OCI-LY7 (cell line): Measurements from ENCODE around the gene DDX51. TPM values are rescaled to one million over a fixed set of nuclear protein-coding genes. Genes with fewer than 3 reads are reported as not detected.

Experiments used
- BruUV-seq: library from RNA; stranded (reverse); fragments of 400-500 nt; replicated peaks from 2 replicates; lab custom pipeline; 2021; lab: Mats Ljungman, UMichigan
- CTCF ChIA-PET: fragments of 300-600 bp; sonication (Branson Sonifier 250); formaldehyde crosslinking; loops from one replicate; lab custom pipeline; 2022; ENCODE audit warnings: antibody characterized with exemption; ENCODE audit not compliant: unreplicated experiment; lab: Charles Lee
- POLR2A ChIA-PET: fragments of 300-600 bp; sonication (Branson Sonifier 250); formaldehyde crosslinking; loops from one replicate; lab custom pipeline; 2022; ENCODE audit warnings: antibody characterized with exemption; lab: Charles Lee
- DNase-seq: peaks from one replicate; pipeline ENCODE4 v3.0.0-alpha.2; 2015; ENCODE audit warnings: low spot score
- H2AFZ ChIP-seq: fragments of 200-600 bp; sonication (generic), shearing (Covaris generic); 2 replicates; pipeline ENCODE4 v1.6.1; 2014; ENCODE audit warnings: mild to moderate bottlenecking, antibody characterized with exemption, low read length, moderate library complexity
- H3K27ac ChIP-seq: fragments of 200-600 bp; sonication (generic); 2 replicates; pipeline ENCODE4 v1.5.1; 2014; ENCODE audit warnings: mixed run types, low read depth, mild to moderate bottlenecking, moderate library complexity, low read length, inconsistent platforms; ENCODE audit not compliant: poor library complexity, severe bottlenecking
- H3K36me3 ChIP-seq: fragments of 200-600 bp; sonication (generic); 2 replicates; pipeline ENCODE4 v1.6.1; 2014; ENCODE audit warnings: mild to moderate bottlenecking, antibody characterized with exemption, low read length, moderate library complexity, mixed read lengths; ENCODE audit not compliant: insufficient read depth
- H3K4me1 ChIP-seq: fragments of 200-600 bp; sonication (generic); 2 replicates; pipeline ENCODE4 v1.5.1; 2014; ENCODE audit warnings: mild to moderate bottlenecking, low read length; ENCODE audit not compliant: insufficient read depth, poor library complexity, severe bottlenecking
- H3K4me2 ChIP-seq: fragments of 200-600 bp; sonication (generic); 2 replicates; pipeline ENCODE4 v1.6.1; 2014; ENCODE audit warnings: mild to moderate bottlenecking, low read length
- H3K4me3 ChIP-seq: fragments of 200-600 bp; sonication (generic); 2 replicates; pipeline ENCODE4 v1.5.1; 2014; ENCODE audit warnings: mild to moderate bottlenecking, low read depth, low read length; ENCODE audit not compliant: poor library complexity, severe bottlenecking
- H3K79me2 ChIP-seq: fragments of 200-600 bp; sonication (generic); 2 replicates; pipeline ENCODE4 v1.6.1; 2016; ENCODE audit warnings: low read depth, mild to moderate bottlenecking, low read length, moderate library complexity, mixed read lengths; ENCODE audit not compliant: insufficient read depth
- H3K9me2 ChIP-seq: fragments of 200-600 bp; sonication (generic); 2 replicates; pipeline ENCODE4 v1.6.1; 2016; ENCODE audit warnings: mild to moderate bottlenecking, low read length, mixed read lengths; ENCODE audit not compliant: insufficient read depth
- H3K9me3 ChIP-seq: fragments of 200-600 bp; sonication (generic); 2 replicates; pipeline ENCODE4 v1.6.1; 2014; ENCODE audit warnings: mild to moderate bottlenecking, mixed run types, low read length, mixed read lengths
- H4K20me1 ChIP-seq: fragments of 200-600 bp; sonication (generic); 2 replicates; pipeline ENCODE4 v1.6.1; 2014; ENCODE audit warnings: mild to moderate bottlenecking, antibody characterized with exemption, low read length, moderate library complexity, mixed read lengths; ENCODE audit not compliant: insufficient read depth
- EZH2phosphoT487 ChIP-seq: fragments of 200-600 bp; sonication (generic); IDR thresholded peaks from 2 replicates; pipeline ENCODE4 v1.6.1; 2018; ENCODE audit warnings: low read depth, borderline replicate concordance, mild to moderate bottlenecking, mixed run types, antibody characterized with exemption, low read length, moderate library complexity, mixed read lengths
- intact Hi-C: fragments of 100-400 bp; cut with micrococcal nuclease; formaldehyde crosslinking; loops from one replicate; pipeline ENCODE4 v1.10.0; 2022; ENCODE audit not compliant: unreplicated experiment
- total RNA-seq, 2 experiments: library from RNA; depleted of rRNA in 1 of 2; stranded (reverse); fragments of >200 nt in 1 of 2; shearing (Covaris generic) in 1 of 2; gene quantifications; 2 replicates each; pipeline ENCODE4 v1.2.3, GENCODE V29; 2014 to 2022
- TF ChIP-seq, protein P1 (sequence below): fragments of 200-600 bp; sonication (generic); conservative IDR thresholded peaks from 2 replicates; pipeline ENCODE4 v1.5.1; 2014; ENCODE audit warnings: mild to moderate bottlenecking, antibody characterized with exemption, low read length, moderate library complexity, mixed read lengths

Gene DDX51
- total RNA-seq, 2 experiments from 2014 or later, result 47.1 to 63.1 TPM

DNA sequence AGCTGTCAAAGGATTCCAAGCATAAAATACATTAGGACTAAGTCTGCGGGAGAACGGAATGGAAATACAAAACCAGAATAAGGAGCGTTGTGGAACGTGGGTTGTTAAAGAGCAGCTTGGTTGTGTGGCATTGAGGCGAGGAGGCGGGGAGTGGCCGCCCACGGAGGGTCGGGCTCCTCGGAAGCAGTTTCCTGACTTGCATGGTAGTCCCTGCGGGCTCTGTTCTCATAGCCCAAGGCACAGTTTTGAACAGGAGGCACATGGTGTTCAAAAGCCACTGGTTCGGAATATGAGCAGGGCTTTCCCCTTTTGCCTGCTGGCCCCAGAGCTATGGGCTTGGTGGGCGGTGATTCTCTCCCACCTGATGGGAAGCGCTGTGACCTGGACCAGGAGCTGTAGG is 12.2 kb downstream of the DDX51 start:
- peaks cover 30% of the 10 kb centered on the region for H3K36me3 ChIP-seq
- no peaks in the 10 kb centered on the region for H3K4me1 ChIP-seq
- H3K4me2 ChIP-seq, result no peak overlapping the region
- peaks cover 16% of the 10 kb centered on the region; the same call in 1 of the 2 replicates for H3K9me3 ChIP-seq
- POLR2A ChIA-PET, result no interaction called here
- no peaks in the 10 kb centered on the region for H3K9me2 ChIP-seq
- H3K4me3 ChIP-seq, result no peak overlapping the region
- intact Hi-C loops, result no loop called here
- no peaks in the 10 kb centered on the region for H3K79me2 ChIP-seq
- TF ChIP-seq EZH2phosphoT487, result no peak
- TF ChIP-seq, protein P1, sequence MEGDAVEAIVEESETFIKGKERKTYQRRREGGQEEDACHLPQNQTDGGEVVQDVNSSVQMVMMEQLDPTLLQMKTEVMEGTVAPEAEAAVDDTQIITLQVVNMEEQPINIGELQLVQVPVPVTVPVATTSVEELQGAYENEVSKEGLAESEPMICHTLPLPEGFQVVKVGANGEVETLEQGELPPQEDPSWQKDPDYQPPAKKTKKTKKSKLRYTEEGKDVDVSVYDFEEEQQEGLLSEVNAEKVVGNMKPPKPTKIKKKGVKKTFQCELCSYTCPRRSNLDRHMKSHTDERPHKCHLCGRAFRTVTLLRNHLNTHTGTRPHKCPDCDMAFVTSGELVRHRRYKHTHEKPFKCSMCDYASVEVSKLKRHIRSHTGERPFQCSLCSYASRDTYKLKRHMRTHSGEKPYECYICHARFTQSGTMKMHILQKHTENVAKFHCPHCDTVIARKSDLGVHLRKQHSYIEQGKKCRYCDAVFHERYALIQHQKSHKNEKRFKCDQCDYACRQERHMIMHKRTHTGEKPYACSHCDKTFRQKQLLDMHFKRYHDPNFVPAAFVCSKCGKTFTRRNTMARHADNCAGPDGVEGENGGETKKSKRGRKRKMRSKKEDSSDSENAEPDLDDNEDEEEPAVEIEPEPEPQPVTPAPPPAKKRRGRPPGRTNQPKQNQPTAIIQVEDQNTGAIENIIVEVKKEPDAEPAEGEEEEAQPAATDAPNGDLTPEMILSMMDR, result no peak
- BruUV-seq, result no TSS peak
- no peak overlapping the region for H3K27ac ChIP-seq
- CTCF ChIA-PET, result no interaction called here
- no peaks in the 10 kb centered on the region for H4K20me1 ChIP-seq
- no peak for DNase-seq
- H2AFZ ChIP-seq, result no peak overlapping the region

DNA sequence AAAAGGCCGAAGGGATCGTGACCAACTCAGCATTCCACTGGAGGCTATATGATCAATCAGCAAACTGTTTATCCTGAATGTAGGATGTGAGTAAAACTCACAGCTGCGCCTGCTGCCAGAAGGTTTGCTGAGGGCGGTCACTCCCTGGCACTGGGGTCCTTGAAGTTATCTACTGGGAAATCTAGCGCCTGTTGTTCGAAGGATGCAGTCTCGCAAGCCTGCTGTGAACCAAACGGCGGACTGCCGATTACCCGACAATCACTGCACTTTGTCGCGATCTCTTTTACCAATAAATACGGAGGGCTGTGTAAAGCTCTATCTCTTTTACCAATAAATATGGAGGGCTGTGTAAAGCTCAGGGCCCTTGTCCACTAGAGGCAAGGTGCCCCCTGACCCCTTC is 12.9 kb downstream of the DDX51 start:
- CTCF ChIA-PET, result no interaction called here
- POLR2A ChIA-PET, result no interaction called here
- peaks cover 16% of the 10 kb centered on the region; the same call in 1 of the 2 replicates for H3K9me3 ChIP-seq
- no peak overlapping the region for H2AFZ ChIP-seq
- no TSS peak for BruUV-seq
- H3K36me3 ChIP-seq, result peaks cover 31% of the 10 kb centered on the region
- no peak for DNase-seq
- no peaks in the 10 kb centered on the region for H3K4me1 ChIP-seq
- H3K27ac ChIP-seq, result no peak overlapping the region
- TF ChIP-seq, protein P1, result no peak
- TF ChIP-seq EZH2phosphoT487, result no peak
- no peaks in the 10 kb centered on the region for H3K9me2 ChIP-seq
- intact Hi-C loops, result no loop called here
- H4K20me1 ChIP-seq, result no peaks in the 10 kb centered on the region
- no peak overlapping the region for H3K4me3 ChIP-seq
- H3K4me2 ChIP-seq, result no peak overlapping the region
- H3K79me2 ChIP-seq, result no peaks in the 10 kb centered on the region

- H3K27ac ChIP-seq, result no peak overlapping the region
- intact Hi-C loops, result no loop called here
- ChIA-PET CTCF (no interaction called here), POLR2A (no interaction called here)
- no peak for DNase-seq
- H3K79me2 ChIP-seq, result no peaks in the 10 kb centered on the region
- no peak overlapping the region for H3K4me2 ChIP-seq
- H3K9me2 ChIP-seq, result no peaks in the 10 kb centered on the region
- no TSS peak for BruUV-seq
- H3K4me3 ChIP-seq, result no peak overlapping the region
- peaks cover 16% of the 10 kb centered on the region; the same call in 1 of the 2 replicates for H3K9me3 ChIP-seq
- no peaks in the 10 kb centered on the region for H3K4me1 ChIP-seq
- H3K36me3 ChIP-seq, result peaks cover 36% of the 10 kb centered on the region
- TF ChIP-seq, protein P1, result no peak
- no peak for TF ChIP-seq EZH2phosphoT487
- no peaks in the 10 kb centered on the region for H4K20me1 ChIP-seq
- H2AFZ ChIP-seq, result no peak overlapping the region
Observed at GRCh38 chr12:132130690-132131089, 13.4 kb downstream of the DDX51 start.
